Uterus (tissue), 4 donors: Measurements from ENCODE around the gene CYSRT1. TPM values are rescaled to one million over a fixed set of nuclear protein-coding genes. Genes with fewer than 3 reads are reported as not detected.

Experiments used
- DNase-seq, 2 donors: peaks; one replicate each; pipeline ENCODE4 v3.0.0-alpha.2; 2019 to 2020
- H3K27ac ChIP-seq, 2 donors: fragments of 200-600 bp; sonication (generic); 1 replicate in 1 of 2; 2 replicates in 1 of 2; pipeline ENCODE4 v1.5.1; 2016 to 2018
- H3K27me3 ChIP-seq, 2 donors: fragments of 200-600 bp; sonication (generic); one replicate each; pipeline ENCODE4 v1.5.1; 2018 to 2019; ENCODE audit warnings: control low read depth in 1 of 2
- H3K36me3 ChIP-seq, 2 donors: fragments of 200-600 bp; sonication (generic); one replicate each; pipeline ENCODE4 v1.5.1; 2019; ENCODE audit warnings: control low read depth in 1 of 2
- H3K4me1 ChIP-seq, 2 donors: fragments of 200-600 bp; sonication (generic); one replicate each; pipeline ENCODE4 v1.5.1; 2018 to 2019; ENCODE audit warnings: control low read depth in 1 of 2
- H3K4me3 ChIP-seq, 2 donors: fragments of 200-600 bp; sonication (generic); 1 replicate in 1 of 2; 2 replicates in 1 of 2; pipeline ENCODE4 v1.5.1; 2018 to 2019; ENCODE audit warnings: mild to moderate bottlenecking in 1 of 2
- H3K9me3 ChIP-seq, 2 donors: fragments of 200-600 bp; sonication (generic); one replicate each; pipeline ENCODE4 v1.5.1; 2019; ENCODE audit warnings: control low read depth in 1 of 2
- POLR2A ChIP-seq, 2 donors: fragments of 450-650 bp; IDR thresholded peaks; one replicate each; pipeline ENCODE4 v1.6.1; 2016; ENCODE audit warnings: antibody characterized with exemption in 2 of 2, mild to moderate bottlenecking in 1 of 2, moderate library complexity in 1 of 2
- intact Hi-C: fragments of 100-400 bp; cut with DNase I; formaldehyde crosslinking; loops from one replicate; pipeline ENCODE4 v1.15.1; 2023; ENCODE audit warnings: low total_unique reads
- total RNA-seq, 4 donors: library from RNA; depleted of rRNA in 3 of 4; stranded (reverse); fragments of >200 nt in 3 of 4; gene quantifications; one replicate each; pipeline versions ENCODE4 v1.1.0 to v1.2.4, GENCODE V29; 2014 to 2023
- TF ChIP-seq, protein P1 (sequence below), 4 experiments: fragments of 200-600 bp in 2 of 4; fragments of 450-650 bp in 2 of 4; sonication (generic) in 2 of 4; IDR thresholded peaks; one replicate each; pipeline ENCODE4 v1.5.1; 2016 to 2019; ENCODE audit warnings: antibody characterized with exemption in 4 of 4, mild to moderate bottlenecking in 2 of 4, moderate library complexity in 1 of 4
- donor health status: DM: yes; HTN: yes; CAD: no.

CYSRT1 gene
- total RNA-seq, 4 donors from 2014 or later = 0.34 TPM; not detected in 3

GRCh38 chr9:137233143-137233980 is 8.4 kb downstream of the CYSRT1 start:
- Histone ChIP-seq H3K27me3 (peaks cover 5 to 25% of the 10 kb centered on the region in 2 donors), H3K9me3 (no peaks in the 10 kb centered on the region), H3K4me1 (peaks cover 0 to 9% of the 10 kb centered on the region in 2 donors), H3K4me3 (no peak overlapping the region), H3K36me3 (no peaks in the 10 kb centered on the region), H3K27ac (no peak overlapping the region)
- intact Hi-C loops = no loop called here
- no peak for TF ChIP-seq POLR2A (IDR thresholded peaks at IDR 0.05)
- TF ChIP-seq, protein P1, sequence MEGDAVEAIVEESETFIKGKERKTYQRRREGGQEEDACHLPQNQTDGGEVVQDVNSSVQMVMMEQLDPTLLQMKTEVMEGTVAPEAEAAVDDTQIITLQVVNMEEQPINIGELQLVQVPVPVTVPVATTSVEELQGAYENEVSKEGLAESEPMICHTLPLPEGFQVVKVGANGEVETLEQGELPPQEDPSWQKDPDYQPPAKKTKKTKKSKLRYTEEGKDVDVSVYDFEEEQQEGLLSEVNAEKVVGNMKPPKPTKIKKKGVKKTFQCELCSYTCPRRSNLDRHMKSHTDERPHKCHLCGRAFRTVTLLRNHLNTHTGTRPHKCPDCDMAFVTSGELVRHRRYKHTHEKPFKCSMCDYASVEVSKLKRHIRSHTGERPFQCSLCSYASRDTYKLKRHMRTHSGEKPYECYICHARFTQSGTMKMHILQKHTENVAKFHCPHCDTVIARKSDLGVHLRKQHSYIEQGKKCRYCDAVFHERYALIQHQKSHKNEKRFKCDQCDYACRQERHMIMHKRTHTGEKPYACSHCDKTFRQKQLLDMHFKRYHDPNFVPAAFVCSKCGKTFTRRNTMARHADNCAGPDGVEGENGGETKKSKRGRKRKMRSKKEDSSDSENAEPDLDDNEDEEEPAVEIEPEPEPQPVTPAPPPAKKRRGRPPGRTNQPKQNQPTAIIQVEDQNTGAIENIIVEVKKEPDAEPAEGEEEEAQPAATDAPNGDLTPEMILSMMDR (IDR thresholded peaks at IDR 0.05) = no peak
- DNase-seq = no peak

DNA sequence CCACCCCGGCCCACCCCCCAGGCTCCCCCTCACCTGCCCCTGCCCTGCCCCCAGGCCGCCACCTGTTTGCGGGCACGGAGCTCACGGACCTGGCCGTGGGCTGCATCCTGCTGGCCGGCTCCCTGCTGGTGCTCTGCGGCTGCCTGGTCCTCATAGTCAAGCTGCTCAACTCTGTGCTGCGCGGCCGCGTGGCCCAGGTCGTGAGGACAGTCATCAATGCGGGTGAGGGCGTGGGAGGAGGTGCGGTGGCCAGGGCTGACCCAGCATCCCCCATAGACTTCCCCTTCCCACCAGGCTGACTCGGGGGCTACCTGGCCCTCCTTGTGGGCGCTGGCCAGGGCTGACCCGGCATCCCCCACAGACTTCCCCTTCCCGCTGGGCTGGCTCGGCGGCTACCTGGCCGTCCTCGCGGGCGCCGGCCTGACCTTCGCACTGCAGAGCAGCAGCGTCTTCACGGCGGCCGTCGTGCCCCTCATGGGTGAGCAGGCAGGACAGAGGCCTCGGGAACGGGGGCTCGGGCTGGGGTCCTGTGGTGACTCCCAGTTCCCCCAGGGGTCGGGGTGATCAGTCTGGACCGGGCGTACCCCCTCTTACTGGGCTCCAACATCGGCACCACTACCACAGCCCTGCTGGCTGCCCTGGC is 9.2 kb downstream of the CYSRT1 start:
- Histone ChIP-seq H3K9me3 (no peaks in the 10 kb centered on the region), H3K27ac (no peak overlapping the region), H3K36me3 (no peaks in the 10 kb centered on the region), H3K4me3 (no peak overlapping the region), H3K4me1 (peaks cover 0 to 9% of the 10 kb centered on the region in 2 donors), H3K27me3 (peaks cover 0 to 17% of the 10 kb centered on the region in 2 donors)
- intact Hi-C loops = no loop called here
- no peak for DNase-seq
- TF ChIP-seq, protein P1 (IDR thresholded peaks at IDR 0.05) = no peak
- TF ChIP-seq POLR2A (IDR thresholded peaks at IDR 0.05) = no peak

DNA sequence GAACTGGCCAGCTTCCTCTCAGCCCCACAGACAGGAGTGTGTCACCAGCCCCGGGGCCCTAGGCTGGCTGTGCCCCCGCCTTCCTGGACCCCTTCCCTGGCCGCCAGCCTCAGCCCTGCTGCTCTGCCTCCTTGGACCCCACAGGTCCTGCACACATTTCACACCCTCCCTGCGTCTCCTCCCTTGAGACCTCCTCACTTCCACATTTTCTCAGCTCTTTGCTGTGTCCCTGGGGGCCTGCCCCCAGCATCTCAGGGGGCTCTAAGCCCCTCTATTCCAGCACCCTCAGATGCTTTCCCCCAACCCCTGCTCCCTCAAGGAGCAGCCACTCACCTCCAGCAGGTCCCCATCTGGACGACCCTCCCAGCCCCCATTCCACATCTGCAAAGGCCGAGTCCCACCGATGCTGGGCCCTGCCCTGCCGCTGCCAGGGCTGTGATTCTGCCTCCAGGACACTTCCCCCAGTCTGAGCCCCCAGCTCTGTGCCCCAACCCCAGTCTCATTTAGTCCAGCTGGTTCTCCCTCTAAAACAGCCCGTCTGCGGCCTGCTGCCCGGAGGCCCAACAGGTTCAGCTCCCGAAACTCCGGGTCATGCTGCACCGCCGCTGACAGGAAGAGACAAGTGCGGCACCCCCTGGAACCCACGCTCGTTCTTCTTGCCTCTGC is 9.9 kb downstream of the CYSRT1 start:
- peaks cover 0 to 10% of the 10 kb centered on the region in 2 donors for H3K27me3 ChIP-seq
- intact Hi-C loops = no loop called here
- H3K36me3 ChIP-seq = no peaks in the 10 kb centered on the region
- H3K27ac ChIP-seq = no peak overlapping the region
- no peak for TF ChIP-seq POLR2A (IDR thresholded peaks at IDR 0.05)
- TF ChIP-seq, protein P1 (IDR thresholded peaks at IDR 0.05) = no peak
- no peaks in the 10 kb centered on the region for H3K9me3 ChIP-seq
- H3K4me1 ChIP-seq = peaks cover 0 to 9% of the 10 kb centered on the region in 2 donors
- no peak for DNase-seq
- H3K4me3 ChIP-seq = no peak overlapping the region

- Histone ChIP-seq H3K36me3 (no peaks in the 10 kb centered on the region), H3K27ac (peak overlapping the region in 1 of 2 donors; percentile 22), H3K4me1 (peaks cover 0 to 9% of the 10 kb centered on the region in 2 donors), H3K27me3 (peaks cover 0 to 4% of the 10 kb centered on the region in 2 donors), H3K4me3 (peak overlapping the region in 1 of 2 donors; percentile 17), H3K9me3 (no peaks in the 10 kb centered on the region)
- TF ChIP-seq POLR2A (IDR thresholded peaks at IDR 0.05) = no peak
- TF ChIP-seq, protein P1 (IDR thresholded peaks at IDR 0.05) = no peak
- intact Hi-C loops = no loop called here
- DNase-seq = no peak
These were observed 10.7 kb downstream of the CYSRT1 start for GRCh38 chr9:137235424-137236237.
